BLaER1 (cell line): Measurements from ENCODE around the gene CAB39.

Source experiments
- H3K27ac ChIP-seq: shearing (Covaris generic); formaldehyde crosslinking; 2 replicates; pipeline ENCODE4 v1.8.1; 2022
- H3K27me3 ChIP-seq: shearing (Covaris generic); formaldehyde crosslinking; 2 replicates; pipeline ENCODE4 v1.8.1; 2022
- H3K36me3 ChIP-seq: shearing (Covaris generic); formaldehyde crosslinking; 2 replicates; pipeline ENCODE4 v1.8.1; 2022
- H3K4me1 ChIP-seq: shearing (Covaris generic); formaldehyde crosslinking; 2 replicates; pipeline ENCODE4 v1.8.1; 2022
- H3K4me2 ChIP-seq: shearing (Covaris generic); formaldehyde crosslinking; 2 replicates; pipeline ENCODE4 v1.8.1; 2022
- H3K4me3 ChIP-seq: shearing (Covaris generic); formaldehyde crosslinking; 2 replicates; pipeline ENCODE4 v1.8.1; 2022
- H3K9ac ChIP-seq: shearing (Covaris generic); formaldehyde crosslinking; 2 replicates; pipeline ENCODE4 v1.8.1; 2022
- H3K9me3 ChIP-seq: shearing (Covaris generic); formaldehyde crosslinking; 2 replicates; pipeline ENCODE4 v1.8.1; 2022
- H4K20me1 ChIP-seq: shearing (Covaris generic); formaldehyde crosslinking; 2 replicates; pipeline ENCODE4 v1.8.1; 2022
- Cebpa-rat ChIP-seq: shearing (Covaris generic); IDR thresholded peaks from 2 replicates; pipeline ENCODE4 v1.8.1; 2022

CAB39 gene

DNA sequence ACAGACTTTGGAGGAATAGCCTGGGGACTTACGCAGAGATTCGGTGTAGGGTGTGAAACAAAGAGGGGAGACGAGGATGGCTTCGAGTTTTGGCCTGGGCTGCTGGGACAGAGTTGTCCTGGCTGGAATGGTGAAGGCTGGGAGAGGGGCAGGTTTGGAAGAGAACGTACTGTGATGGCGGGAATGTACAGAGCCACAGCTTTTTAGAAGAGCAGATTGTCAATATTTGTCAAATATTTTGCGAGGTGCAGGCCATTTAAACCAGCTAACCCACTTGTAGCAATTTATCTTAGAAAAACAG lies 137.7 kb downstream of the CAB39 start:
- H3K27ac ChIP-seq = no peak overlapping the region
- no peaks in the 10 kb centered on the region for H4K20me1 ChIP-seq
- no peak overlapping the region for H3K4me3 ChIP-seq
- H3K4me1 ChIP-seq = no peaks in the 10 kb centered on the region
- H3K36me3 ChIP-seq = no peaks in the 10 kb centered on the region
- H3K27me3 ChIP-seq = no peaks in the 10 kb centered on the region
- no peak overlapping the region for H3K9ac ChIP-seq
- H3K4me2 ChIP-seq = no peak overlapping the region
- no peak for TF ChIP-seq Cebpa-rat
- peaks cover 26% of the 10 kb centered on the region for H3K9me3 ChIP-seq

- Histone ChIP-seq H3K36me3 (no peaks in the 10 kb centered on the region), H3K9ac (no peak overlapping the region), H3K27me3 (no peaks in the 10 kb centered on the region), H3K9me3 (peaks cover 19% of the 10 kb centered on the region), H4K20me1 (no peaks in the 10 kb centered on the region), H3K4me1 (no peaks in the 10 kb centered on the region), H3K4me2 (no peak overlapping the region), H3K27ac (no peak overlapping the region), H3K4me3 (no peak overlapping the region)
- no peak for TF ChIP-seq Cebpa-rat
These were observed 139.5 kb downstream of the CAB39 start for GRCh38 chr2:230852113-230852512.

DNA sequence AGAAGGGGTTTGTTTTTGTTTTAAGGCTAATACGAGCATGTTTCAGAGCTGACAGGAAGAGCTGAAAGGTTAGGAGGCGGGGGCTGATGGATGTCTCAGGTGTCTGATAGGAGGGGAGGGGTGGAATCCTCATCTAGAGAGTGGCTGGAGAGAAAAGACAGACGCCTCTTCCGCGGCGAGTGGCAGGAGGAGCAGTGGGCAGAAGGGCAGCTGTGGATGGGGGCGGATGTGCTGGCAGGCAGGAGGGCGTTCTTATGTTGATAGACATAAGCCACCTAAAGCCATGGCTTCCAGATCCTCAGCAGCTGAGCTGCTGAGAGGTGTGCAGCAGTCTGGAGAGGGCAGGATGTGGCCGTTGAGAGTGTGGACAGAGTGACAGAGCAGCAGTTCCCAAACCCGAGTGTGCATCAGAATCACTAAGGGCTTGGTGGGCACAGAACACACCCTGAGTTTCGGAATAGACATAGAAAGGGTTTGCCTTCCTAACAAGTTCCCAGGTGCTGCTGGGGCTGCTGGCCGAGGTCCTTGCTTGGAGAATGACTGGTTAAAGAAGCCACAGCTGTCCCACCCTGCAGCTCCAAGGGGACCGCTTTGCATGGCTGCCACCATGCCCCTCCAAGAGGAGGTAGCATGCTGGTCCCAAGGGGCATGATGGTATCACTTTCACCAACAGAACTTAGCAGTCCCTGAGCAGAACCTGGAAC lies 149.1 kb downstream of the CAB39 start:
- no peak overlapping the region for H3K4me3 ChIP-seq
- TF ChIP-seq Cebpa-rat = no peak
- peaks cover 8% of the 10 kb centered on the region for H4K20me1 ChIP-seq
- H3K36me3 ChIP-seq = no peaks in the 10 kb centered on the region
- no peaks in the 10 kb centered on the region for H3K27me3 ChIP-seq
- peaks cover 47% of the 10 kb centered on the region for H3K4me1 ChIP-seq
- no peak overlapping the region; the same call in 1 of the 2 replicates for H3K27ac ChIP-seq
- peak overlapping the region; percentile 83 for H3K4me2 ChIP-seq
- peak overlapping the region; percentile 4; the same call in 1 of the 2 replicates for H3K9ac ChIP-seq
- H3K9me3 ChIP-seq = no peaks in the 10 kb centered on the region

DNA sequence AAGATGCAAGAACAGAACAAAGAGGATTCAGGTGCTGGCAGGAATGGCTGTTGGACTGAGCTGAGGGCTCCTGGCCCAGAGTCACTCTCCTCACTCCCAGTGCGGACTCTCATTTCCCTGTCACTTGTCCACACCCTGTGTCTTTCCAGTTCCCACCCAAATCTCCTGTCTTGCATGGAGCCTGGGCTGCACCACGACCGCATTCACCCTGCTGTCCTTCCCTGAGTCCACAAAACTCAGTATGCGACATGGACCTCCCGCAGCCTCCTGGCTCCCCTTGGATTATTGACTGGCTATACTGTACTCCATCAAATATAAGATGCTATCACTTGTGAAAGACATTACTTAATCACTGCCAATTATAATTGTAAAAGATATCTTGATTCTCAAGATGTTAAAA lies 149.7 kb downstream of the CAB39 start:
- H3K27me3 ChIP-seq = no peaks in the 10 kb centered on the region
- H3K4me3 ChIP-seq = no peak overlapping the region
- no peaks in the 10 kb centered on the region for H3K9me3 ChIP-seq
- H3K4me2 ChIP-seq = peak overlapping the region; percentile 83
- no peaks in the 10 kb centered on the region for H3K36me3 ChIP-seq
- H4K20me1 ChIP-seq = peaks cover 14% of the 10 kb centered on the region
- H3K4me1 ChIP-seq = peaks cover 53% of the 10 kb centered on the region
- H3K9ac ChIP-seq = no peak overlapping the region
- TF ChIP-seq Cebpa-rat = no peak
- no peak overlapping the region for H3K27ac ChIP-seq

DNA sequence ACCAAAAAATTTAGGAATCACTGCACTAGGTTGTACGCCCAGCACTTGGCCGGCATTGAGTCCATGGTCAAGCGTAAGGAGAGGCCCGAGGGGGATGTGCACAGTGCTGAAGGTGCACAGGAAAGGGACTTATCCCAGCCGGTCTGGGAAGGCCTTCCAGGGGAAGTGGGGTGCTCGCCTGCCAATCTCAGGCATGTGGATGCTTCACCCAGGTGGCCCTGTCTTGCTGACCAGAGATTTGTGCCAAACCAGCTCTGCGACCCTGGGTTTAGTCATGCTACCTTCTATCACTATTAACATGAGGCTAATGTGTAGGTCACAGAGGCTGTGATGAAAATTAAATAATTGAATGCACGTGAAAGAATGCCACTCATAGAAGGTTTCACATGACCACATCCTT lies 150.4 kb downstream of the CAB39 start:
- Histone ChIP-seq H3K36me3 (no peaks in the 10 kb centered on the region), H3K27me3 (no peaks in the 10 kb centered on the region), H3K4me3 (no peak overlapping the region), H3K4me2 (no peak overlapping the region), H3K9me3 (no peaks in the 10 kb centered on the region), H3K9ac (no peak overlapping the region), H4K20me1 (peaks cover 21% of the 10 kb centered on the region), H3K27ac (no peak overlapping the region), H3K4me1 (peaks cover 61% of the 10 kb centered on the region)
- TF ChIP-seq Cebpa-rat = no peak

DNA sequence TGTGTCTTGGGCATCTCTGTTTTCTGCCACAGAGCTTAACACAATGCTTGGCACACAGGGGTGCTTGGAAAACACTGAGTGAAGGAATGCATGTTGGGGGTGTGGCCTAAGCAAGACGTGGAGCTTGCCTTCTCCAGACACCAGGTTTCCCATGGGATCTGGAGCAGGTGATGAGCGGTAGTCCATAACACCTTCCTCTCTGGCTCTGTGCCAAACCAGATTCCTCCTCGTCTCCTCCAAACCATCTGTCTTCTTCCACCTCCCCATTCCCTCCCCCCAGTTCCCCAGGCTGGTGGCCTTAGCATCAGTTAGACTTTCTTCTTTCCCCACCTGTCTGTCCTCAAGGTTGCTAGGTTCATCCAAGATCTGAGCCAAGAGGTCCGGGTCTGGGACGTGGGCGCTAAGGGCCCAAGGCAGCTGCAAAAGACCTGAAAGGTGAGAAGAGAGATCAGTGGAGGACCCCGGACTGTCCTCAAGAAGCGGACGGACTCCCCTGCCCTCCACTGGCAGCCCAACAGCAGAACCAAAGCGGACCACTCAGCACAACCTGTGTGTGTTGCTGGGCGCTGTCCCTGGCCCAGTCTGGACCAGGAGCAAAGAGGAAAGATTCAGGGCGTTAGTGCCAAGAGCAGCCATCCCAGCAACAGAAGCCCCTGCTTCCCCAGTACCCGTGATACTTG lies 150.9 kb downstream of the CAB39 start:
- H3K36me3 ChIP-seq = no peaks in the 10 kb centered on the region
- H3K9ac ChIP-seq = no peak overlapping the region
- H4K20me1 ChIP-seq = peaks cover 27% of the 10 kb centered on the region
- H3K9me3 ChIP-seq = no peaks in the 10 kb centered on the region
- peaks cover 66% of the 10 kb centered on the region for H3K4me1 ChIP-seq
- peak overlapping the region; percentile 92; the same call in 1 of the 2 replicates for H3K4me2 ChIP-seq
- no peak overlapping the region for H3K4me3 ChIP-seq
- no peak overlapping the region for H3K27ac ChIP-seq
- H3K27me3 ChIP-seq = no peaks in the 10 kb centered on the region
- no peak for TF ChIP-seq Cebpa-rat

GRCh38 chr2:230864122-230864604 lies 151.5 kb downstream of the CAB39 start:
- H3K9me3 ChIP-seq = no peaks in the 10 kb centered on the region
- H3K27ac ChIP-seq = no peak overlapping the region
- peaks cover 72% of the 10 kb centered on the region for H3K4me1 ChIP-seq
- H3K4me3 ChIP-seq = peak overlapping the region; percentile 93
- peak overlapping the region; percentile 92 for H3K4me2 ChIP-seq
- peak overlapping the region; percentile 61; the same call in 1 of the 2 replicates for H3K9ac ChIP-seq
- H3K36me3 ChIP-seq = no peaks in the 10 kb centered on the region
- TF ChIP-seq Cebpa-rat = no peak
- H3K27me3 ChIP-seq = no peaks in the 10 kb centered on the region
- peaks cover 32% of the 10 kb centered on the region for H4K20me1 ChIP-seq

DNA sequence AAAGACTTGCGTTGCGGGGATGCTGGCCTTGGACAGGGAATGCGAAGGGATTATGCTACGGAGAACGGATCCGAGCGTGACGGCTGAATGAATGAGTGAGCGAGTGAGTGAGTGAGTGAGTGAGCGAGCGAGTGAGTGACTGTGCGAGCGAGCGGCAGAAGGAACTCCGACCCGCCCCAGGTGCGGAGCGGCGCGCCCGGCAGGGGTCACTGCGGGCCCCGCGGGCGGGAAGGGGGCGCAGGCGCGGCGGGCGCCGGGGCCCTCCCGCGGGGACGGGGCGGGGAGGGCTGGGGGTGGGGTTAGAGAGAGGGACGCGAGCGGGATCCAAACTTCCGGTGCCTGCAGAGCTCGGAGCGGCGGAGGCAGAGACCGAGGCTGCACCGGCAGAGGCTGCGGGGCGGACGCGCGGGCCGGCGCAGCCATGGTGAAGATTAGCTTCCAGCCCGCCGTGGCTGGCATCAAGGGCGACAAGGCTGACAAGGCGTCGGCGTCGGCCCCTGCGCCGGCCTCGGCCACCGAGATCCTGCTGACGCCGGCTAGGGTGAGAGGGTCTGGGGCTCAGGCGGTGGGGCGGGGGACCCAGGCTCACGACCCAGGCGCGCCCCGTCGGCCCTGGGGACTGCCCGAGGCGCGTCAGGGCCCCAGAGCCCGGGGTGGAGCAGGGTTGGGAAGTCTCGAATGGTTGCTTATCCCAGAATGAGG lies 152.1 kb downstream of the CAB39 start, which contains the start of gene ITM2C:
Gene ITM2C (plus strand): TSS at position 338 of the 702 bp plus-strand sequence. CDS start 84 bp downstream, at position 422.
- peak within 1 kb of the TSS; percentile 89 for H3K9ac ChIP-seq
- H3K27ac ChIP-seq = peak within 1 kb of the TSS; percentile 87
- H3K4me1 ChIP-seq = peaks cover 78% of the 10 kb centered on the region
- no peaks in the 10 kb centered on the region for H3K36me3 ChIP-seq
- peak within 1 kb of the TSS; percentile 93 for H3K4me3 ChIP-seq
- no peak for TF ChIP-seq Cebpa-rat
- H3K27me3 ChIP-seq = no peaks in the 10 kb centered on the region
- H3K4me2 ChIP-seq = peak within 1 kb of the TSS; percentile 92
- H4K20me1 ChIP-seq = peaks cover 38% of the 10 kb centered on the region
- no peaks in the 10 kb centered on the region for H3K9me3 ChIP-seq

DNA sequence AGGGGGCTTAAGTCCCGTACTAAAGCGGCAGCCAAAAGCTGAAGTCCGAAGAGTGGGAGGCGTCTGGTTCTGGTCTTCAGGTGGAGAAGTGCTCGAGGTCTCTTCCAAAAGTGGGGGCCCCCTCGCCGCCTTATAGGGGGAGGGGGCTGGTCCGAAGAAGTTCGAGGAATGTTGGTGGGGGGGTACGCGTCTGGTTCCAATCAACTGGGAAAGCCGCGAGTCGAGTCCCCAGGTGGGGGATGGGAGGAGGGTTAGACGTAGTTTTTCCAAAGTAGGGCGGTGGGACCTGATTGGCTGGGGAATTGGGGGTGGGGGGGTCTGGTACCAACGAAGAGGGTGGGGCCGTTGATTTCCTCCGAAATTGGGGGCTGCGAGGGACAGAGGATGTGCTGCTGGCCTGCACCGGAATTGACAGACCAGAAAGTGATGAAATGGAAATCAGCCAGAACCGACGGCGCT lies 152.7 kb downstream of the CAB39 start:
- H3K36me3 ChIP-seq = no peaks in the 10 kb centered on the region
- peak overlapping the region; percentile 93 for H3K4me3 ChIP-seq
- no peaks in the 10 kb centered on the region for H3K27me3 ChIP-seq
- peak overlapping the region; percentile 87 for H3K27ac ChIP-seq
- TF ChIP-seq Cebpa-rat = no peak
- peak overlapping the region; percentile 92 for H3K4me2 ChIP-seq
- H3K9me3 ChIP-seq = no peaks in the 10 kb centered on the region
- H3K9ac ChIP-seq = peak overlapping the region; percentile 89
- peaks cover 84% of the 10 kb centered on the region for H3K4me1 ChIP-seq
- H4K20me1 ChIP-seq = peaks cover 44% of the 10 kb centered on the region
